WTC11 (cell line): ENCODE data around the gene SLC37A1. TPM values are rescaled to one million over a fixed set of nuclear protein-coding genes. Genes with fewer than 3 reads are reported as not detected.

ENCODE experiments used
- ATAC-seq: fragments of 200-7000 bp; cut with Tn5 transposase; 2 replicates; pipeline ENCODE4 v1.10.0; 2021; ENCODE audit warnings: mild to moderate bottlenecking, moderate library complexity
- CTCF ChIA-PET: fragments of 300-600 bp; sonication (Branson Sonifier 250); formaldehyde crosslinking; loops from one replicate; lab custom pipeline; 2021; ENCODE audit warnings: antibody characterized with exemption; lab: Charles Lee
- POLR2A ChIA-PET: fragments of 350-600 bp; sonication (Branson Sonifier 250); formaldehyde crosslinking; loops from one replicate; lab custom pipeline; 2021; ENCODE audit warnings: antibody characterized with exemption; lab: Charles Lee
- DNase-seq: peaks from one replicate; pipeline ENCODE4 v3.0.0; 2021; ENCODE audit warnings: low spot score
- H3K27ac Mint-ChIP-seq: 2 replicates; pipeline ENCODE4 v1.8.0; 2021; ENCODE audit warnings: mixed read lengths
- H3K27me3 Mint-ChIP-seq: 2 replicates; pipeline ENCODE4 v1.8.0; 2021; ENCODE audit warnings: low read depth, mild to moderate bottlenecking, moderate library complexity, mixed read lengths
- H3K36me3 Mint-ChIP-seq: 2 replicates; pipeline ENCODE4 v1.8.0; 2021; ENCODE audit warnings: mixed read lengths
- H3K4me1 Mint-ChIP-seq: 2 replicates; pipeline ENCODE4 v1.8.0; 2022; ENCODE audit warnings: mixed read lengths
- H3K4me3 Mint-ChIP-seq: 2 replicates; pipeline ENCODE4 v1.8.0; 2021; ENCODE audit warnings: mild to moderate bottlenecking, moderate library complexity, mixed read lengths
- H3K9me3 Mint-ChIP-seq: 2 replicates; pipeline ENCODE4 v1.8.0; 2021; ENCODE audit warnings: mixed read lengths
- ELF4 ChIP-seq: sonication (generic); formaldehyde crosslinking; IDR thresholded peaks from 2 replicates; pipeline ENCODE4 v1.8.1; 2022; ENCODE audit warnings: low read depth, mild to moderate bottlenecking, moderate library complexity, missing genetic modification reagents
- FOXJ3 ChIP-seq: sonication (generic); formaldehyde crosslinking; IDR thresholded peaks from 2 replicates; pipeline ENCODE4 v1.9.0; 2021; ENCODE audit warnings: missing genetic modification reagents, mild to moderate bottlenecking, borderline replicate concordance
- GABPB1 ChIP-seq: sonication (generic); formaldehyde crosslinking; IDR thresholded peaks from 2 replicates; pipeline ENCODE4 v1.8.1; 2023; ENCODE audit warnings: mild to moderate bottlenecking, missing genetic modification reagents
- GTF2I ChIP-seq: fragments of 250-450 bp; sonication (Bioruptor Pico); conservative IDR thresholded peaks from 2 replicates; pipeline ENCODE4 v1.4.0; 2021; ENCODE audit warnings: mild to moderate bottlenecking
- NFYB ChIP-seq: sonication (generic); formaldehyde crosslinking; conservative IDR thresholded peaks from 2 replicates; pipeline ENCODE4 v1.8.0; 2022; ENCODE audit warnings: low read depth, missing genetic modification reagents
- SOX15 ChIP-seq: fragments of 250-450 bp; sonication (Bioruptor Pico); IDR thresholded peaks from 2 replicates; pipeline ENCODE4 v1.9.0; 2021; ENCODE audit warnings: mild to moderate bottlenecking
- TP53 ChIP-seq: sonication (generic); formaldehyde crosslinking; IDR thresholded peaks from 2 replicates; pipeline ENCODE4 v1.8.1; 2023; ENCODE audit warnings: mild to moderate bottlenecking, missing genetic modification reagents
- ZBTB21 ChIP-seq: sonication (generic); formaldehyde crosslinking; IDR thresholded peaks from 2 replicates; pipeline ENCODE4 v1.8.1; 2023; ENCODE audit warnings: mild to moderate bottlenecking, missing genetic modification reagents, borderline replicate concordance
- ZNF263 ChIP-seq: sonication (generic); formaldehyde crosslinking; IDR thresholded peaks from 2 replicates; pipeline ENCODE4 v1.8.1; 2022; ENCODE audit warnings: low read depth, mild to moderate bottlenecking, moderate library complexity, missing genetic modification reagents
- ZNF423 ChIP-seq: fragments of 250-450 bp; sonication (Bioruptor Pico); IDR thresholded peaks from 2 replicates; pipeline ENCODE4 v2.1.2; 2022; ENCODE audit warnings: mild to moderate bottlenecking, moderate library complexity
- total RNA-seq: library from RNA; stranded (reverse); gene quantifications from 3 replicates; pipeline ENCODE4 v1.2.3, GENCODE V29; 2021
- TF ChIP-seq, protein P1 (sequence below): sonication (generic); formaldehyde crosslinking; IDR thresholded peaks from 2 replicates; pipeline ENCODE4 v1.8.0; 2023; ENCODE audit warnings: missing genetic modification reagents
- TF ChIP-seq, protein P2 (sequence below): sonication (generic); formaldehyde crosslinking; conservative IDR thresholded peaks from 2 replicates; pipeline ENCODE4 v1.8.1; 2023; ENCODE audit warnings: mild to moderate bottlenecking, low read depth, missing genetic modification reagents, moderate library complexity
- TF ChIP-seq, protein P3 (sequence below): sonication (generic); formaldehyde crosslinking; IDR thresholded peaks from 2 replicates; pipeline ENCODE4 v1.8.1; 2023; ENCODE audit warnings: mild to moderate bottlenecking, missing genetic modification reagents, moderate library complexity
- TF ChIP-seq, protein P4 (sequence below): sonication (generic); formaldehyde crosslinking; IDR thresholded peaks from 2 replicates; pipeline ENCODE4 v1.8.1; 2023; ENCODE audit warnings: mild to moderate bottlenecking, missing genetic modification reagents
- TF ChIP-seq, protein P5 (sequence below): fragments of 250-450 bp; sonication (Bioruptor Pico); IDR thresholded peaks from 2 replicates; pipeline ENCODE4 v1.9.0; 2021; ENCODE audit warnings: mild to moderate bottlenecking, borderline replicate concordance
- TF ChIP-seq, protein P6 (sequence below): sonication (generic); formaldehyde crosslinking; IDR thresholded peaks from 2 replicates; pipeline ENCODE4 v1.8.0; 2022; ENCODE audit warnings: mild to moderate bottlenecking, missing genetic modification reagents
- TF ChIP-seq, protein P7 (sequence below): sonication (generic); formaldehyde crosslinking; IDR thresholded peaks from 2 replicates; pipeline ENCODE4 v1.8.0; 2022; ENCODE audit warnings: mild to moderate bottlenecking, missing genetic modification reagents
- TF ChIP-seq, protein P8 (sequence below): fragments of 250-450 bp; sonication (Bioruptor Pico); IDR thresholded peaks from 2 replicates; pipeline ENCODE4 v1.8.0; 2021; ENCODE audit warnings: mild to moderate bottlenecking

SLC37A1 gene
- total RNA-seq, 1 experiment from 2014 or later: 22.7 TPM

DNA sequence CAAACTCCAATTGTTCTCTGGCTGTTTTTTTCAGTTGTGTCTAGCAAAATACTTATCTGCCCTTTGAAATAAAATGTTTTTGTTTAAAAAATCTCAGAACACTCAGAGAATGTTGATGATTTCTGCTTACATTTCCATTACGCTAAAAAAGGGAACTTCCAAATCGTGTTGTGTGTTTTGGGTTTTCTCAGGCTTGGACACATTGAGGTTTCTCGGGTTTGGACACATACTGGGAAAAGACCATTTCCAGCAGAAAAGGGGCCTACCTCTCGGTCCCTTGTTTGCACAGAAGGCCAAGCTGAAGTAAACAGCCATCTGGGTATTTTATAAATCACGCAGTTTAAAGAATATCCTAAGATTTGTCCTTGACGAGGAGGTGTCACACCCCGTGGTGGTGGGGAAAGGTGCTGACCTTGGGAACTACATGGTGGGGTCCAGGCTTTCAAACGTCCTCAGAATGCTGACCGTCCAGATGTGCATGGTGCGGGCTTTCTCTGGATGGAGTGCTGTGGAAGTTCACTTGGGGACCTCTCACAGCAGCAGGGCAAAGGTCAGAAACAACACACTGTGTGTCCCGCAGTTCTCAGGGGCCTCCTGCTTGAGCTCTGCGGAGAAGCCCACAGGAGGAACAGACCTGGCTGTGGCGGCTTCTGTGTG, 67.8 kb downstream of the SLC37A1 start (continued):
- TF ChIP-seq, protein P1, sequence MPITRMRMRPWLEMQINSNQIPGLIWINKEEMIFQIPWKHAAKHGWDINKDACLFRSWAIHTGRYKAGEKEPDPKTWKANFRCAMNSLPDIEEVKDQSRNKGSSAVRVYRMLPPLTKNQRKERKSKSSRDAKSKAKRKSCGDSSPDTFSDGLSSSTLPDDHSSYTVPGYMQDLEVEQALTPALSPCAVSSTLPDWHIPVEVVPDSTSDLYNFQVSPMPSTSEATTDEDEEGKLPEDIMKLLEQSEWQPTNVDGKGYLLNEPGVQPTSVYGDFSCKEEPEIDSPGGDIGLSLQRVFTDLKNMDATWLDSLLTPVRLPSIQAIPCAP: no peak
- TF ChIP-seq FOXJ3 (CRISPR knock-in tag) (no peak), ZNF263 (CRISPR knock-in tag) (no peak)

DNA sequence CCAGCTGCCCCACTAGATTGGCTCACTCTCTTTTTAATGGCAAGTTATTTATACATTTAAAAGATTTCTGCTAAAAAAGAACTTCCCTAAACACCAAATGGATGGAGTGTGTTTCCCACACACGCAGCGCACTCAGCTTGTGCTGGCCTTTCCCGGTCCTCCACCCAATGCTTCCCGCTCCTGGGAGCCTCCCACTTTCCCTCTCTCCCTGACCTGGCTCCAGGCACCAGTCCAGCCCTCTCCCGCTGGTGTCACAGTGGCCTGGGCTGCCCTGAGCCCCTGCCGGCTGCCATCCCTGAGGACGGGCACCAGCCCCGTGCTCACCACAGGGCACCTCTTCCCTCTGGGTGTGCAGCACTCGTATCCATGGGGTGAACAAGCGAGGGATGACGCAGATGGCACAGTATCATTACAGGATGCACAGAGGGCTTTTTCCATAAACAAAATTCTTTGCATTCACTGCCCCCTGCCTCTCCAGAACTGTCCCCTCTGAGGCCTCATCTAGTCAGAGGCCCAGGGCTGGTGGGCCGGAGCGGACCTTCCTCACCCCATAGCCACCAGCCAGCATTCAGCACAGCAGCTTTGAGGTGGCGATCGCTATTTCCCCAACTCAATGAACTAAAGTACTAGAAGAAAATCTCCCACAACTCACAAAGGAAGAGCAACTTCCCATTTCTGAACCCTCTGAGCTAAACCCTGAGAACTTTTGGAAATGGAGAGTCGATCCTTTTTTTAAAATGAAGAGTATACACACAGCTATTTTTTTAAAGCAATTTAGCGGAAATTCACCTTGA, 68.5 kb downstream of the SLC37A1 start:
- DNase-seq (no peak), ATAC-seq (no peak)
- POLR2A ChIA-PET: no interaction called here
- Mint-ChIP-seq H3K36me3 (peaks cover 10% of the 10 kb centered on the region), H3K4me3 (no peak overlapping the region), H3K27me3 (no peaks in the 10 kb centered on the region), H3K4me1 (no peaks in the 10 kb centered on the region), H3K27ac (no peak overlapping the region), H3K9me3 (0 out of 2 replicates have a peak, but pooled peaks cover 3% of the 10 kb centered on the region)
- TF ChIP-seq, protein P2, sequence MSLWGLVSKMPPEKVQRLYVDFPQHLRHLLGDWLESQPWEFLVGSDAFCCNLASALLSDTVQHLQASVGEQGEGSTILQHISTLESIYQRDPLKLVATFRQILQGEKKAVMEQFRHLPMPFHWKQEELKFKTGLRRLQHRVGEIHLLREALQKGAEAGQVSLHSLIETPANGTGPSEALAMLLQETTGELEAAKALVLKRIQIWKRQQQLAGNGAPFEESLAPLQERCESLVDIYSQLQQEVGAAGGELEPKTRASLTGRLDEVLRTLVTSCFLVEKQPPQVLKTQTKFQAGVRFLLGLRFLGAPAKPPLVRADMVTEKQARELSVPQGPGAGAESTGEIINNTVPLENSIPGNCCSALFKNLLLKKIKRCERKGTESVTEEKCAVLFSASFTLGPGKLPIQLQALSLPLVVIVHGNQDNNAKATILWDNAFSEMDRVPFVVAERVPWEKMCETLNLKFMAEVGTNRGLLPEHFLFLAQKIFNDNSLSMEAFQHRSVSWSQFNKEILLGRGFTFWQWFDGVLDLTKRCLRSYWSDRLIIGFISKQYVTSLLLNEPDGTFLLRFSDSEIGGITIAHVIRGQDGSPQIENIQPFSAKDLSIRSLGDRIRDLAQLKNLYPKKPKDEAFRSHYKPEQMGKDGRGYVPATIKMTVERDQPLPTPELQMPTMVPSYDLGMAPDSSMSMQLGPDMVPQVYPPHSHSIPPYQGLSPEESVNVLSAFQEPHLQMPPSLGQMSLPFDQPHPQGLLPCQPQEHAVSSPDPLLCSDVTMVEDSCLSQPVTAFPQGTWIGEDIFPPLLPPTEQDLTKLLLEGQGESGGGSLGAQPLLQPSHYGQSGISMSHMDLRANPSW: no peak
- TF ChIP-seq, protein P3, sequence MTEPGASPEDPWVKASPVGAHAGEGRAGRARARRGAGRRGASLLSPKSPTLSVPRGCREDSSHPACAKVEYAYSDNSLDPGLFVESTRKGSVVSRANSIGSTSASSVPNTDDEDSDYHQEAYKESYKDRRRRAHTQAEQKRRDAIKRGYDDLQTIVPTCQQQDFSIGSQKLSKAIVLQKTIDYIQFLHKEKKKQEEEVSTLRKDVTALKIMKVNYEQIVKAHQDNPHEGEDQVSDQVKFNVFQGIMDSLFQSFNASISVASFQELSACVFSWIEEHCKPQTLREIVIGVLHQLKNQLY (CRISPR knock-in tag): no peak
- TF ChIP-seq ZNF423 (CRISPR knock-in tag): no peak
- TF ChIP-seq, protein P4, sequence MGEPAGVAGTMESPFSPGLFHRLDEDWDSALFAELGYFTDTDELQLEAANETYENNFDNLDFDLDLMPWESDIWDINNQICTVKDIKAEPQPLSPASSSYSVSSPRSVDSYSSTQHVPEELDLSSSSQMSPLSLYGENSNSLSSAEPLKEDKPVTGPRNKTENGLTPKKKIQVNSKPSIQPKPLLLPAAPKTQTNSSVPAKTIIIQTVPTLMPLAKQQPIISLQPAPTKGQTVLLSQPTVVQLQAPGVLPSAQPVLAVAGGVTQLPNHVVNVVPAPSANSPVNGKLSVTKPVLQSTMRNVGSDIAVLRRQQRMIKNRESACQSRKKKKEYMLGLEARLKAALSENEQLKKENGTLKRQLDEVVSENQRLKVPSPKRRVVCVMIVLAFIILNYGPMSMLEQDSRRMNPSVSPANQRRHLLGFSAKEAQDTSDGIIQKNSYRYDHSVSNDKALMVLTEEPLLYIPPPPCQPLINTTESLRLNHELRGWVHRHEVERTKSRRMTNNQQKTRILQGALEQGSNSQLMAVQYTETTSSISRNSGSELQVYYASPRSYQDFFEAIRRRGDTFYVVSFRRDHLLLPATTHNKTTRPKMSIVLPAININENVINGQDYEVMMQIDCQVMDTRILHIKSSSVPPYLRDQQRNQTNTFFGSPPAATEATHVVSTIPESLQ: no peak
- TF ChIP-seq, protein P5, sequence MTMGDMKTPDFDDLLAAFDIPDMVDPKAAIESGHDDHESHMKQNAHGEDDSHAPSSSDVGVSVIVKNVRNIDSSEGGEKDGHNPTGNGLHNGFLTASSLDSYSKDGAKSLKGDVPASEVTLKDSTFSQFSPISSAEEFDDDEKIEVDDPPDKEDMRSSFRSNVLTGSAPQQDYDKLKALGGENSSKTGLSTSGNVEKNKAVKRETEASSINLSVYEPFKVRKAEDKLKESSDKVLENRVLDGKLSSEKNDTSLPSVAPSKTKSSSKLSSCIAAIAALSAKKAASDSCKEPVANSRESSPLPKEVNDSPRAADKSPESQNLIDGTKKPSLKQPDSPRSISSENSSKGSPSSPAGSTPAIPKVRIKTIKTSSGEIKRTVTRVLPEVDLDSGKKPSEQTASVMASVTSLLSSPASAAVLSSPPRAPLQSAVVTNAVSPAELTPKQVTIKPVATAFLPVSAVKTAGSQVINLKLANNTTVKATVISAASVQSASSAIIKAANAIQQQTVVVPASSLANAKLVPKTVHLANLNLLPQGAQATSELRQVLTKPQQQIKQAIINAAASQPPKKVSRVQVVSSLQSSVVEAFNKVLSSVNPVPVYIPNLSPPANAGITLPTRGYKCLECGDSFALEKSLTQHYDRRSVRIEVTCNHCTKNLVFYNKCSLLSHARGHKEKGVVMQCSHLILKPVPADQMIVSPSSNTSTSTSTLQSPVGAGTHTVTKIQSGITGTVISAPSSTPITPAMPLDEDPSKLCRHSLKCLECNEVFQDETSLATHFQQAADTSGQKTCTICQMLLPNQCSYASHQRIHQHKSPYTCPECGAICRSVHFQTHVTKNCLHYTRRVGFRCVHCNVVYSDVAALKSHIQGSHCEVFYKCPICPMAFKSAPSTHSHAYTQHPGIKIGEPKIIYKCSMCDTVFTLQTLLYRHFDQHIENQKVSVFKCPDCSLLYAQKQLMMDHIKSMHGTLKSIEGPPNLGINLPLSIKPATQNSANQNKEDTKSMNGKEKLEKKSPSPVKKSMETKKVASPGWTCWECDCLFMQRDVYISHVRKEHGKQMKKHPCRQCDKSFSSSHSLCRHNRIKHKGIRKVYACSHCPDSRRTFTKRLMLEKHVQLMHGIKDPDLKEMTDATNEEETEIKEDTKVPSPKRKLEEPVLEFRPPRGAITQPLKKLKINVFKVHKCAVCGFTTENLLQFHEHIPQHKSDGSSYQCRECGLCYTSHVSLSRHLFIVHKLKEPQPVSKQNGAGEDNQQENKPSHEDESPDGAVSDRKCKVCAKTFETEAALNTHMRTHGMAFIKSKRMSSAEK: no peak
- no peak for TF ChIP-seq GTF2I (CRISPR knock-in tag)
- TF ChIP-seq, protein P6, sequence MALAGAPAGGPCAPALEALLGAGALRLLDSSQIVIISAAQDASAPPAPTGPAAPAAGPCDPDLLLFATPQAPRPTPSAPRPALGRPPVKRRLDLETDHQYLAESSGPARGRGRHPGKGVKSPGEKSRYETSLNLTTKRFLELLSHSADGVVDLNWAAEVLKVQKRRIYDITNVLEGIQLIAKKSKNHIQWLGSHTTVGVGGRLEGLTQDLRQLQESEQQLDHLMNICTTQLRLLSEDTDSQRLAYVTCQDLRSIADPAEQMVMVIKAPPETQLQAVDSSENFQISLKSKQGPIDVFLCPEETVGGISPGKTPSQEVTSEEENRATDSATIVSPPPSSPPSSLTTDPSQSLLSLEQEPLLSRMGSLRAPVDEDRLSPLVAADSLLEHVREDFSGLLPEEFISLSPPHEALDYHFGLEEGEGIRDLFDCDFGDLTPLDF (CRISPR knock-in tag): no peak
- TF ChIP-seq, protein P7, sequence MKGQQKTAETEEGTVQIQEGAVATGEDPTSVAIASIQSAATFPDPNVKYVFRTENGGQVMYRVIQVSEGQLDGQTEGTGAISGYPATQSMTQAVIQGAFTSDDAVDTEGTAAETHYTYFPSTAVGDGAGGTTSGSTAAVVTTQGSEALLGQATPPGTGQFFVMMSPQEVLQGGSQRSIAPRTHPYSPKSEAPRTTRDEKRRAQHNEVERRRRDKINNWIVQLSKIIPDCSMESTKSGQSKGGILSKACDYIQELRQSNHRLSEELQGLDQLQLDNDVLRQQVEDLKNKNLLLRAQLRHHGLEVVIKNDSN (CRISPR knock-in tag): no peak
- TF ChIP-seq ZBTB21 (CRISPR knock-in tag): no peak
- no peak for TF ChIP-seq SOX15 (CRISPR knock-in tag)
- TF ChIP-seq TP53: no peak
- TF ChIP-seq, protein P8, sequence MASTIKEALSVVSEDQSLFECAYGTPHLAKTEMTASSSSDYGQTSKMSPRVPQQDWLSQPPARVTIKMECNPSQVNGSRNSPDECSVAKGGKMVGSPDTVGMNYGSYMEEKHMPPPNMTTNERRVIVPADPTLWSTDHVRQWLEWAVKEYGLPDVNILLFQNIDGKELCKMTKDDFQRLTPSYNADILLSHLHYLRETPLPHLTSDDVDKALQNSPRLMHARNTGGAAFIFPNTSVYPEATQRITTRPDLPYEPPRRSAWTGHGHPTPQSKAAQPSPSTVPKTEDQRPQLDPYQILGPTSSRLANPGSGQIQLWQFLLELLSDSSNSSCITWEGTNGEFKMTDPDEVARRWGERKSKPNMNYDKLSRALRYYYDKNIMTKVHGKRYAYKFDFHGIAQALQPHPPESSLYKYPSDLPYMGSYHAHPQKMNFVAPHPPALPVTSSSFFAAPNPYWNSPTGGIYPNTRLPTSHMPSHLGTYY (CRISPR knock-in tag): no peak
- TF ChIP-seq NFYB (CRISPR knock-in tag): no peak
- no peak for TF ChIP-seq GABPB1
- TF ChIP-seq ELF4 (CRISPR knock-in tag): no peak
- CTCF ChIA-PET: interaction anchor here (0.8 to 1.8 kb wide), 2 partner anchors 11 to 70 kb away, joined by 3 to 8 read pairs; no protein-coding TSS in a partner anchor
